A673 (cell line): ENCODE data around the gene CDIP1.

Source experiments
- CTCF ChIP-seq: fragments of 300-800, 200-600 bp; sonication (generic); conservative IDR thresholded peaks from 2 replicates; pipeline ENCODE4 v1.5.1; 2017; ENCODE audit warnings: low read depth, mild to moderate bottlenecking, antibody characterized with exemption, low read length, moderate library complexity, mixed read lengths
- EZH2 ChIP-seq: fragments of 200-600 bp; sonication (generic); IDR thresholded peaks from 2 replicates; pipeline ENCODE4 v1.6.1; 2017; ENCODE audit warnings: borderline replicate concordance, low read depth, mild to moderate bottlenecking, mixed read lengths, antibody characterized with exemption, low read length; ENCODE audit not compliant: poor library complexity, severe bottlenecking

GRCh38 chr16:4507588-4508345 lies 30.8 kb downstream of the CDIP1 start:
- no peak for TF ChIP-seq CTCF
- TF ChIP-seq EZH2, result no peak
